Gastrocnemius medialis (tissue), 4 donors: ENCODE measurements around the gene COL1A1.

Experiments
- POLR2A ChIP-seq, 2 donors: fragments of 450-650 bp; IDR thresholded peaks; one replicate each; pipeline ENCODE4 v1.6.1; 2017; ENCODE audit warnings: antibody characterized with exemption in 2 of 2, mild to moderate bottlenecking in 2 of 2, moderate library complexity in 2 of 2
- TF ChIP-seq, protein P1 (sequence below), 5 experiments: fragments of 450-650 bp in 3 of 5; fragments of 200-600 bp in 2 of 5; sonication (generic) in 2 of 5; IDR thresholded peaks in 4 of 5; conservative IDR thresholded peaks in 1 of 5; 1 replicate in 4 of 5; 2 replicates in 1 of 5; pipeline ENCODE4 v1.5.1; 2016 to 2019; ENCODE audit warnings: antibody characterized with exemption in 5 of 5, mild to moderate bottlenecking in 3 of 5, moderate library complexity in 3 of 5

GRCh38 chr17:50194140-50194933 is 7.1 kb downstream of the COL1A1 start:
- TF ChIP-seq, protein P1, sequence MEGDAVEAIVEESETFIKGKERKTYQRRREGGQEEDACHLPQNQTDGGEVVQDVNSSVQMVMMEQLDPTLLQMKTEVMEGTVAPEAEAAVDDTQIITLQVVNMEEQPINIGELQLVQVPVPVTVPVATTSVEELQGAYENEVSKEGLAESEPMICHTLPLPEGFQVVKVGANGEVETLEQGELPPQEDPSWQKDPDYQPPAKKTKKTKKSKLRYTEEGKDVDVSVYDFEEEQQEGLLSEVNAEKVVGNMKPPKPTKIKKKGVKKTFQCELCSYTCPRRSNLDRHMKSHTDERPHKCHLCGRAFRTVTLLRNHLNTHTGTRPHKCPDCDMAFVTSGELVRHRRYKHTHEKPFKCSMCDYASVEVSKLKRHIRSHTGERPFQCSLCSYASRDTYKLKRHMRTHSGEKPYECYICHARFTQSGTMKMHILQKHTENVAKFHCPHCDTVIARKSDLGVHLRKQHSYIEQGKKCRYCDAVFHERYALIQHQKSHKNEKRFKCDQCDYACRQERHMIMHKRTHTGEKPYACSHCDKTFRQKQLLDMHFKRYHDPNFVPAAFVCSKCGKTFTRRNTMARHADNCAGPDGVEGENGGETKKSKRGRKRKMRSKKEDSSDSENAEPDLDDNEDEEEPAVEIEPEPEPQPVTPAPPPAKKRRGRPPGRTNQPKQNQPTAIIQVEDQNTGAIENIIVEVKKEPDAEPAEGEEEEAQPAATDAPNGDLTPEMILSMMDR (IDR thresholded peaks at IDR 0.05 in 4 of 5, conservative IDR thresholded peaks at IDR 0.05 in 1 of 5), result no peak
- no peak for TF ChIP-seq POLR2A (IDR thresholded peaks at IDR 0.05)
